ENCODE data around the gene ZFR. TPM values are rescaled to one million over a fixed set of nuclear protein-coding genes. Genes with fewer than 3 reads are reported as not detected.

ZFR gene
- total RNA-seq, 1 experiment from 2014 or later: 62.4 TPM

DNA sequence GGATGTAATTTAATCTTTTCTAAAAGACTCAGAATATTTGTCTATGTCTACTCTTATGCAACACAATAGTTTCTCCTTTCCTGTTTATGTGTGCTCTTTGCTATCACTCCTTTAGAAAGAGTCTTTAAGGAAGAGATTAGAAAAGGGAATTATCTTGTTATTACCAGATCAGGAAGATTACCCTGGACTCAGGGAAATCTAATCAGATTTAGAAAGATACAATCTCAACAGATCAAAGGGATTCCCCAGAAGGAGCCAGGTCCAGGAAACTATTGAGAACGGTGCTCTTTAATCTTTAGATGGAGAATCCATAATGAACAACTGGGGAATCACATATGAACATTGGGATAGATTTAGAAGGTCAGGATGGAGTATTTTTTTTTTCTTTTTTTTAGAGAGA, 32.4 kb upstream of the ZFR start:
- Histone ChIP-seq H2BK12ac (ENCODE audit: insufficient read length, low read depth, low read length) (no peak overlapping the region), H3K56ac (ENCODE audit: insufficient read length, low read depth, low read length) (no peak overlapping the region), H3K27ac (ENCODE audit: insufficient read length, low read depth, low read length) (no peak overlapping the region), H3K4me2 (ENCODE audit: insufficient read depth, insufficient read length, low read length) (no peak overlapping the region), H2BK15ac (ENCODE audit: low read depth, low read length) (no peak overlapping the region), H3K14ac (ENCODE audit: insufficient read depth, low read length) (no peak overlapping the region), H2AK5ac (ENCODE audit: insufficient read length, low read length) (no peak overlapping the region), H3K4me1 (ENCODE audit: insufficient read depth, low read length) (no peaks in the 10 kb centered on the region), H3K18ac (ENCODE audit: insufficient read length, low read depth, low read length) (no peak overlapping the region), H3K23ac (ENCODE audit: insufficient read length, low read depth, low read length) (no peak overlapping the region), H2AFZ (ENCODE audit: low read length) (no peak overlapping the region), H4K20me1 (ENCODE audit: control insufficient read depth, insufficient read depth, insufficient read length) (no peaks in the 10 kb centered on the region), H4K8ac (replicated peaks; ENCODE audit: insufficient read length, low read depth, low read length) (no peak overlapping the region), H3K27me3 (ENCODE audit: insufficient read depth, low read length) (no peaks in the 10 kb centered on the region), H3K4ac (ENCODE audit: low read depth, low read length) (no peak overlapping the region), H3K9ac (ENCODE audit: extremely low read depth, insufficient read length, low read length) (no peak overlapping the region), H3K23me2 (ENCODE audit: insufficient read length, low read depth, low read length, poor library complexity, severe bottlenecking) (no peaks in the 10 kb centered on the region), H4K5ac (ENCODE audit: insufficient read length, low read depth, low read length) (no peak overlapping the region), H3K79me2 (ENCODE audit: insufficient read depth, low read length) (no peaks in the 10 kb centered on the region), H2BK5ac (ENCODE audit: insufficient read length, low read length) (no peak overlapping the region), H3K79me1 (ENCODE audit: insufficient read depth, low read depth, low read length, poor library complexity, severe bottlenecking) (no peaks in the 10 kb centered on the region), H2BK20ac (ENCODE audit: low read depth, low read length, poor library complexity, severe bottlenecking) (no peak overlapping the region), H2BK120ac (ENCODE audit: low read depth, low read length, poor library complexity, severe bottlenecking) (no peak overlapping the region), H3T11ph (ENCODE audit: low read length) (no peak overlapping the region), H4K91ac (ENCODE audit: insufficient read length, low read depth, low read length) (no peak overlapping the region), H3K9me3 (ENCODE audit: control insufficient read depth, low read depth, low read length) (no peaks in the 10 kb centered on the region)
- no CpG with 5 or more reads among the region's 1 CpG for WGBS (ENCODE audit: extremely low coverage, insufficient read length, low lambda C conversion rate)
- no peaks in the 10 kb centered on the region for H3K27me3 Mint-ChIP-seq (ENCODE audit: low read depth)
- no peaks in the 10 kb centered on the region for H3K36me3 Mint-ChIP-seq (ENCODE audit: insufficient read depth in 1 of 3, low read depth in 3 of 3)
- H3K4me3 Mint-ChIP-seq: no peak overlapping the region
- H3K4me1 Mint-ChIP-seq: peaks cover 9 to 13% of the 10 kb centered on the region in 2 experiments
- no peaks in the 10 kb centered on the region for H3K9me3 Mint-ChIP-seq
- no peak for TF ChIP-seq CTCF (conservative IDR thresholded peaks at IDR 0.05)
- DNase-seq: no peak
- H3K27ac Mint-ChIP-seq: no peak overlapping the region
